Activated gamma-delta T cell treated with anti-CD3 and anti-CD28 coated beads, Interleukin-2, amount 50 U/mL, for 16 hours (primary cell): Measurements from ENCODE around the gene PRSS21.

Source experiments
- DNase-seq: peaks from one replicate; pipeline ENCODE4 v3.0.0-alpha.2; 2020; ENCODE audit warnings: low read depth

PRSS21 gene

DNA sequence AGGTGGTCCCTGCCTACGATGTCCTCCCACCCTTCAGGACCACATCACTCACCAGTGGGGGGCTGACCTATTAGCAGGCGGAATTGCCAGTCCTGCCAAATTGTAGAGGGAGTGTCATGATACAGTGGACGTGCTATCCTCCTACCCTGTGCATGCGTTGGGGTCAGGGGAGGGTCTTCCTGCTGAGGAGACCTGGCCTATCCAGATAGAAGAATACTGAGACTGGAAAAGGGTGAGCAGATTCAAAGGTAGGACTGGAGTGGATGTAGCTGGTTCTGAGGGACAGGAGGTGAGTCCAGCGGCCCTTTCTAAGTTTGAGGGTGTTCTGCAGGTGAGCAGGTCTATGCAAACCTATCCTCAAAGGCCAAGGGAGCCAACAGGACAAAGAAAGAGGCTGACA, 10.8 kb upstream of the PRSS21 start:
- no peak for DNase-seq

DNA sequence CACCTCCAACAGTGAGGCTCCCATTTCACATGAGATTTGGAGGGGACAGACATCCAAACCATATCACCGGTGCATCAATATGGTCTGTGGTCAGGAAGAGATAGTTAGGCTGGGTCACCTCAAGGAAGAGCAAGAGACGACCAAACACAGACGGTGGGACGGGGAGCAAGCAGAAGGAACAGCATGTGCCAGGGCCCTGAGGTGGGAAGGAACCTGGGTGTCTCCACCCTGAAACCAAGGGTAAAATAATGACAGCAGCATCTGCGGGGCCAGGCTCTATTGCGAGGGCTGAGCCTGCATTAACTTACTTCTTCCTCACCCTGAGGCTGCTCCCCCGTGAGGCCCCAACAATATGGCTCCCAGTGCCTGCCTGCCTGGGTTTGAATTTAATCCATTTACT, 8.9 kb upstream of the PRSS21 start:
- DNase-seq, result no peak

DNA sequence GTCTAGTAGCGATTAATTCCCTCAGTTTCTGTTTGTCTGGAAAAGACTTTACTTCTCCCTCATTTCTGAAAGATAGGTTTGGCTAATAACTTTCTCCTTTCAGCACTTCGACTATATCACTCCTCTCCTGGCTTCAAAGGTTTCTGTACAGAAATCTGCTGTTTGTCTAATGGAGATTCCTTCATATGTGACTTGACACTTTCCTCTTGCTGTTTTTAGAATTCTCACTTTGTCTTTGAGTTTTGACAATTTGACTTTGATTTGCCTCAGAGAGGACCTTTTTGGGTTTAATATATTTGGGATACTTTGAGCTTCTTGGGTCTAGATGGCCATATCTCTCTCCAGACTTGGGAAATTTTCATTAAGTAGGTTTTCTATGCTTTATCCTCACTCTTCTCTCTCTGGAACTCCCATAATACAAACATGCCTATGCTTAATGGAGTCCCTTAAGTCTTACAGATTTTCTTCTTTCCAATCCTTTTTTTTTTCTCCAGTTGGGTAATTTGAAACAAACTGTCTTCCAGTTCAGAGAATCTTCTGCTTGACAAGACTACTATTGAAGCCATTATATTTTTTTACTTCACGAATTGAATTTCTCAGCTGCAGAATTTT, 7.8 kb upstream of the PRSS21 start:
- no peak for DNase-seq

DNA sequence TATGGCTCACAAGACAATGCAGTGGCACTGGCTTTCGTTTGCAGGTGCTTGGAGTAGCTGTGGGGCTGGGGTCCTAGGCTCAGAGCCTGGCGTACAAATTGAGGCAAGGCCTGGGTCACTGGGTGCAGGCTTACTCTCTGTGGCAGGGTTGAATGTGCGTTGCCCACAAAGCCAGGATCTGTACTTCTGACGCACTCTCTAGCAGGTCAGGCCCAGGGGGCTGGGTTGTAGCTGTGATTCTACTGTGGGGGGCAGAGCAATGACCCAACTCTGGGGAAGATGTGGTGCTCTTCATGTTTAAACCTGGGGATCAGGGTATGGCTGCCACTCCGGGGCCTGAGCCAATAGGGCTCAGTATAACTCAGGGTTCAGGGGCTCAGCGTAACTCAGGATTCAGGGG, 6.4 kb upstream of the PRSS21 start:
- no peak for DNase-seq

DNA sequence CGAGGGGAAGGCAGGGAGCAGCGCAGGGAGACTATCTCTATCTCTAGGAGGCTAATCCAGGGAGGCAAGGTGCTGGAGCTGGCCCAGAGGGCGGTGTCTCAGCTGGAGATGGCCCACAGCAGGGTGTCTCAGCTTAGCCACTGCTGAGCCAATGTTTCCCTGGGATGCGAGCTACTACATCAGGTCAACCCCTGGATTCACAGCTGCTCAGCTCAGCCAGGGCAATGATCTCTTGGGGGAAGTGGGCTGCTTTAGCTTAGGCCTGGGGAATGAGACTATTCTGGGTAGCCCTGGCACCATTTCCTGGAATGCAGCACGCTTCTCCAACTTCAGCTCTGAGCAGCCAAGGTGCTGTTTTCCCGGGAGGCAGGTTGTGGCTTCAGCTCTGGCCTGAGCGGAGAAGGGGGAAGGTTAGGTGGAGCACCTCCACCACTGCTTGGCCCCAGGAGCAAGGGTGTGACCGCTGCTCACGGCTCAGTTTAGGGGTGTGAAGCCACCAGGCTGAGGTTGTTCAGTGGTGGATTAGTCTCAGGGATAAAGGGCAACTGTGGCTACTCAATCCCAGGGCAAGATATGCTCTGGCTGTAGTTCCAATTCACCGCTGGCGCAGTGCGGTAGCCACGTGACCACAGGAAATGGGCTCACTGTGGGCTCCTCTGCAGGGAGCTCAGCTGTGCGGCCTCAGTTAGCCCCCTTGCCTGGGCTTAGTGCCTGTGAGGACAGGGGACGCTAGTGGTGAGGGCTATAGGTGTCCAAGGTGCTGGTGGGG, 5.2 kb upstream of the PRSS21 start:
- DNase-seq, result no peak

DNA sequence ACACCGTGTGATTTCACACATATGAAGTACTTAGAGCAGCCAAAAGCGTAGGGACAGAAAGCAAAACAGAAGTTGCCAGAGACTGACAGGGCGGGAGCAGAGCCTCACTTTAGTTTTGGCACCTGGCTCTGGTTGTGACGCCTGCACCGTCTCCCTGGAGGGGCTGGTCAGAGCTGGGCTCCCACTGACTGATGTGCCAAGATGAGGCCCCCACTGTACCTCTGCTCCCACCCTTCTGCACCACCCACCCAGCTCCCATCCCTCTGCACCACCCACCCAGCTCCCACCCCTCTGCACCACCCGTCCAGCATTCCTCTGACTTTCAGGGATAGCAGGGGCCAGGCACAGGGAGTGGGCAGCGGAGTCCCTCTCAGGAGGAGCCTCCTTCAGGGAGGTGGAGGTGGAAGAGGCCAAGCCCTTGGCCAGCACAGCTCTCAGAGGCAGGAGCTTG, 3.2 kb upstream of the PRSS21 start:
- no peak for DNase-seq

DNA sequence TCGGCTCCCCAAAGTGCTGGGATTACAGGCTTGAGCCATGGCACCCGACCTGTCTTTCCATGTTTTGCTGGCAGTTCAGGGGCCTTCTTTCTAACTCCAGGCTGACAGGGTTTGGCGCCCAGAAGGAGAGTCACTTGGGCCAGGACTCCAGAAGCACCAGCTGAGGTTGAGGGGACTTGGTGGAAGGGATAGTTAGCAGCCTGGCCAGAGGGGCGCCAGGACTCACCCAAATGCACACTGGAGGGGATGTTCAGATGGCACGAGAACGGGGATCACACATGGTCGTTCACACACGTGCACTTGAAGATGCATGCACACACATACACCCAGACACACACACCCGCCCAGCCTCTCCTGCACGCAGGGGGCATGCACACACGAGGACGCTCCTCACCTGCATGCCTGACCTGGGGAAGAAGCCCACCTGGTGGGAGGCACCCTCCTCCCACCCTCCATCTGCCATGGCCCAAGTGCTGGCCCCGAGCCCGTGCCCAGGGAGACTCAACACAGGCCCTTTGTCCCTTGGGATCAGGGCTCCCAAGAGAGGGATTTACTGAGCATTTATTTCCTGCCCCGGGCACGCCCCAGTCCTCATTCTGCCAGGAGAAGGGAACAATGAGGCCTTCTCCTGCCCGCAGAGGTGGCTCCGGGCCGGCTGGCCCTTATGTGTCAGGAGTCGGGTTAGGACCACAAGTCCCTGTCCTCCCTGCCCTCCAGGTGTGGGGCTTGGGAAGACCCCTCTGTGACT, 2.3 kb upstream of the PRSS21 start:
- no peak for DNase-seq

DNA sequence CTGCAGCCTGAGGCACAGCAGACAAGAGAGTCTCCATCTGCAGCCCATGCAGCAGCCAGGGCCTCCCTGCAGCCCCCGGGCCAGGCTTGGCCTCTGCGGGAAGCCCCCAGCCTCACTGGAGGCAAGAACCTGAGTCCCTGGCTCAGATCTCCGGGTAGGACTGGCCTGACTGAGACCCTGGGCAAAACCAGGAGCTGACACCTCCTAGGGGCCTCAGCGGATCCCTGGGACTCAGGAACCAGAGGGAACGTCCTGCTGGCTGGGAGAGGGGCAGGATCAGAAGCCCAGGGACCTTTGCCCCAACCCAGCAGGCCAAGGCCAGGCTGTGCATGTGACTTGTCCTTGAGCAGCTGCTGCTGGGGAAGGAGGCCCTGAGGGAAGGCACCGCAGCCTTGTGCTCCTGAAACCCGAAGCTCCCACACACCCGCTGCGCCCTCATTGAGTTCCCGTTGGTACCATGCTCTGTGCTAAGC, 1.7 kb upstream of the PRSS21 start:
- DNase-seq, result no peak

DNA sequence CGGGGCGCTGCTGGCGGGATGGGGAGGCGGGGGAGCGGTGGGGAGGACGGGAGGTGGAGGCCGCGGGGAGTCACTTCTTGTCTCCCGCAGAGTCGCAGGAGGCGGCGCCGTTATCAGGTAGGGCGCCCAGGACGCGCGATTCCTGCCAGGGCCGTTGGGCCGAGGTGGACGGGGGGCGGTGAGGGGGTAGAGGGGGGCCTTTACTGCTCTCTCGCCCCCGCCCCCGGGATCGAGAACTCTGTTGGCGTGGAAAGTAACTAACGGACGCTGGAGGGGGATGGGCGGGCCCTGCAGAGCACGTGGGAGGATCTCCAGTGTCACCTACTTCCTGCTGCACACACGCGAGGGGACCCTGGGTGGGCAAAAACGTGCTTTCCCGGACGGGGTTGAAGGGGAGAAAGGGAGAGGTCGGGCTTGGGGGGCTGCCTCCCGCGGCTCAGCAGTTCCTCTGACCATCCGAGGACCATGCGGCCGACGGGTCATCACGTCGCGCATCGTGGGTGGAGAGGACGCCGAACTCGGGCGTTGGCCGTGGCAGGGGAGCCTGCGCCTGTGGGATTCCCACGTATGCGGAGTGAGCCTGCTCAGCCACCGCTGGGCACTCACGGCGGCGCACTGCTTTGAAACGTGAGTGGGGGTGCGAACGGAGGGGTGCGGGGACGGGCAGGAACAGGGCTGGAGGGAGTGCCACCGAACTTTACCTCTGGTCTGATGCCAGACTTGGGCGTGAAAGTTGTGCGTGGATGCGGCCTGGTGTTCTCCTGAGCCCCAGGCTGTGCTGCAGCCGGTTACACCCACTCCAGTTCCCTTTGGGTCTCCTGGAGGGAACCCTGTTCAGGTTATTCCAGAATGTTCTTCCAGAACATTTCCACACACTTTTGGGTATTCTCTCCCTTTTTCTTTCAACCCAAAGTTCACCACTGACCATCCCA, 569 bp downstream of the PRSS21 start:
- DNase-seq, result no peak

DNA sequence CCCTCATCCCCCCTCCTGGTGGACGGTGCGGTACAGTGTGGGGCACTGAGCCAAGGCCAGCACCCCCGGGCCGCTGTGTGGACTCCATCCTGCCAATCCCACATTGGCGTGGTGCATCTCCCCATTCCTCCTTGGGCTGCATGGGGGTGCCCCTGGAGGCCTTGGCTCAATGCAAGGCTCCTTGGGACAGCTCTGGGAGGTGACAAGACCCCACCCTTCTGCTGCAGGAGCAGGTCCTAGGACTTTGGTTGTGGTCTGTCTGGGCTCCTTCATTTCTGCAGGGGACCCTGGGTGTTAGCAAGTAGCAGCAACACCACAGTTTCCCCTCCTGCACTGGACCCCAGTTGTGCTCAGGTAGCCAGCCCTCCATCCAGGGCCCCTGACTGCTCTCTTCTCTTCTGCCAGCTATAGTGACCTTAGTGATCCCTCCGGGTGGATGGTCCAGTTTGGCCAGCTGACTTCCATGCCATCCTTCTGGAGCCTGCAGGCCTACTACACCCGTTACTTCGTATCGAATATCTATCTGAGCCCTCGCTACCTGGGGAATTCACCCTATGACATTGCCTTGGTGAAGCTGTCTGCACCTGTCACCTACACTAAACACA, 1.3 kb downstream of the PRSS21 start:
- DNase-seq, result no peak

DNA sequence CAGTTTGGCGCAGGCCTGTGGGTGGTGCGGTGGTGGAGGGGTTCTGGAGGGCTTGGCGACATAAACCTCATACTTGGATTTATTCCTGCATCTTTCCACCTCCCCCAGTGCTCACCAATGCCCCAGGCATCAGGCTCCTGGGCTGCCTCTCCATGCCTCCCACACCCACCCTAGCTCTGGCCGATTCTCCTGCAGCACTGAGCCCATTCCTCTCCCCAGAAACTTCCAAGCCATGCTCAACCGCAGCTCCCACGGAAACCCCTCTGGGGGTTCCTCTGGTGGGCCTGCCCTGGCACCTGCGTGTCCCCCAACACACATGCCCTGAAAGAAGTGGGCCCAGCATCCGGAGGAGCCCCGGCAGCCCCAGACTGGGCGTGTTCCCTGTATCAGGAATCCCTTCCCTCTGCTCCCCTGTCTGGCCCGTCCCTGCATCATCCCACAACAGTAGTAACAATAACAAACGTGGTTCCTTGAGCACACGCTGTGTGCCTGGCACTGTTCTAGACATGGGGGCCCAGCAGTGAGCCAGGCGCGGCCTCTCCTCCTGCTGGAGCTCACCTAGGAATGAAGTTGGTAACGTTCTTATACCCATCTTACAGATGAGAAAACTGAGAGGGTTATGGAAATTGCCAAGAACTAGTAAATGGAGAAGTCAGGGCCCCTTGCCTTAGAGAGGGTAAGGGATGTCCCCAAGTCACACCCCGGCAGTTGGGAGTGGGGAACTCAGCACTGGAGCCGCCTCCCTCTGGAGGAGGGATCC, 2.3 kb downstream of the PRSS21 start:
- no peak for DNase-seq

DNA sequence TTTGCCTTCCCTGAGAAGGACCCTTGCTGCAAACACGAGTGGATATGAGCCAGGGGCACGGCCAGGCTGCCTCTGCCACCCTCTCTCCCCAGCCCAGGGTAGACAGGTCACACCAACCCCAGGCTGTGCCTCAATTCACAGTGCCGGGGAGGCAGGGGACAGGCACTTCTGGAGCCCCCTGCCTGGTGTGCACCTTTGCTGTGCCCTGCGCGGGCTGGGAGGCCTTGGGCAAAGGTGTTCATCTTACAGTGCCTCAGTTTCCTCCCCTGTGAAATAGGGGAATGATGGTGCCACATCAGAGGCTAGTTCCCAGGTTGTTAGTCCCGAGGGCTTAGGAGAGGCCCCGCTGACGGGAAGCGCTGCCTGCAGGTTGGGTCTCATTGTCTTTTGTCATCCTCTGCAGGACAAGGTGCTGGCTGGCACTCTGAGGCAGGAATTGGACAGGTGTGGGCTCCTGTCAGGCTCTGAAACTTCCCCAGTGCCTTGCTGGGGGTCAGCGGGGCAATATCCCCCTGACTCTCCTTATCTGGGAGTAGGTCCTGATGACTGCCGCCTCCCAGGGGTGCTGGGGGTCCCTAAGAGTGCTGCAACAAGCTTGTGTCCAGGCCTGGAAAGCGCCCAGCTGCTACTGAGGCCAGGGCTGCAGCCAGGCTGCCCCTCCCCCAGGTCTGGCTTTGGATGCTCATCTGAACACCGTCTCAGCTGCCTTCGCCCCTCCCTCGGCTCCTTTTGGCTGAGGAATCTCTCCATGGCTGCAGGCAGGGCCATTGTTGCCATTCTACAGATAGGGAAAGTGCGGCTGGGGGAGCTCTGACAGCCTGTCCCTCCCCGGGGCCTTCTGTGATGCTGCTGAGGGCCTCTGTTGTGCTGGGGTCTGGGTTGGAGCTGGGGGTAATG, 3.1 kb downstream of the PRSS21 start:
- no peak for DNase-seq

DNA sequence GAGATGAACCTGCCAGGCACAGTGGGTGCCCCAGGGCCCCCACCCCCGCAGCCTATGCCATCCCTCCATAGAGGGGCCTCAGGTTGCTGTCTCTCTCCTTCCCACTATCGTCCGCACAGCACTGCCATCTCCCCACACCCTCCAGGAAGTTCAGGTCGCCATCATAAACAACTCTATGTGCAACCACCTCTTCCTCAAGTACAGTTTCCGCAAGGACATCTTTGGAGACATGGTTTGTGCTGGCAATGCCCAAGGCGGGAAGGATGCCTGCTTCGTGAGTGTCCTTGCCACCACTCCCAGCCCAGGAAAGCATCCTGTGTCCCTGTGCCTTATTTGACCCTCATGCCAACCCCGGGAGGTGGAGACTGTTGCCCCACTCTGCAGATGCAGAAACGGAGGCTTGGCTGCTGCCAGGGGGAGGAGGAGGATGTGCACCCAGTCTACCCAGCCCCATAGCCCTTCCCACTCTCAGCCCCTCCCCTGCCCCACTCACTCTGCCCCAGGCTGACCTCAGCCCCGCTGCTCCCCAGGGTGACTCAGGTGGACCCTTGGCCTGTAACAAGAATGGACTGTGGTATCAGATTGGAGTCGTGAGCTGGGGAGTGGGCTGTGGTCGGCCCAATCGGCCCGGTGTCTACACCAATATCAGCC, 3.9 kb downstream of the PRSS21 start:
- DNase-seq, result no peak

DNA sequence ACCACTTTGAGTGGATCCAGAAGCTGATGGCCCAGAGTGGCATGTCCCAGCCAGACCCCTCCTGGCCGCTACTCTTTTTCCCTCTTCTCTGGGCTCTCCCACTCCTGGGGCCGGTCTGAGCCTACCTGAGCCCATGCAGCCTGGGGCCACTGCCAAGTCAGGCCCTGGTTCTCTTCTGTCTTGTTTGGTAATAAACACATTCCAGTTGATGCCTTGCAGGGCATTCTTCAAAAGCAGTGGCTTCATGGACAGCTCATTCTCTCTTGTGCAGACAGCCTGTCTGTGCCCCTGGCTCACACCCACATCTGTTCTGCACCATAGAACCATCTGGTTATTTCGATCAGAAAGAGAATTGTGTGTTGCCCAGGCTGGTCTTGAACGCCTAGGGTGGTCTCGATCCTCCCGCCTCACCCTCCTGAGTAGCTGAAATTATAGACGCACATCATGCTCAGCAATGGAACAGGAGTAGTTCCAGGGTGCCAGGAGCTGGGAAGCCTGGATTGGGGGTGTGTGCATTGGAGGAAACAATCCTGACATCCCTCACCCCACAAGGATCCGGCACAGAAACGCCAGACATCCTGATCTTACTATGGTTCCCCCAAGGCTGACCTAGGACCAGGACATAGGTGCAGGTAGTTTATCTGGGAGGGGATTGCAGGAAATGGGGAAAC, 4.6 kb downstream of the PRSS21 start:
- DNase-seq, result no peak

DNA sequence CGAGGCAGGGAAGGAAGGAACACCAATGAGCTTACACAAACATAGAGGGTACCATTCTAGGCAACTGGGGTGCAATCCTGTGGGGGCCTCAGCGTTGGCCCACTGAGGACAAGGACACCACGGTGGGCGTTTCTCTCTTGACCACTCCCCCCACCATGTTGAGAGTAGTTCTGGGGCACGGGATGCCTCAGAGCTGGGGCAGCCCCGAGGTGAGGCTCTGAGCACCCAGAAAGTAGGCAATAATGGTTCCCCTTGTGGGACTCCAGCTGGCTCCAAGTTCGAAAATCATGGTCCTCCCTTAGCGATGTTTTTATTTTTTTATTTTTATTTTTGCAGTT, 5.1 kb downstream of the PRSS21 start:
- DNase-seq, result no peak

DNA sequence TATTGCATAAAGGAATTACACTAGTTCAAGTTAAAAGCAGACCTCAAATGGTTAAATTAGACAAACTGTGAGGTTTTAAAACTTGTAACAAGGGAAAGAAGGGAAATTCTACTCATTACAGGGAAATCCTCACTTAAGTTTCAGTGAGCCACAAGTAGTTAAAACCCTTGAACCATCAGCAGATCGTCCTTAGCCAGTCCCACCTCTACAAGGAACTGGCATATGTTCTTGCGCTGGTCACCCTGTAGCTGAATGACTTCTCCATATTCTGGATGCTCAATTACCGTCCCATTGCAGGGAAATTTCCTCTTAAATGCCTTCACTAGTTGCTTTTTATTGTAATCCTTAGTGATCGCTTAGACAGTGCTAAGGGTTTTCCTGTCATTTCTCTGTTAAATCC, 5.5 kb downstream of the PRSS21 start:
- DNase-seq, result no peak

DNA sequence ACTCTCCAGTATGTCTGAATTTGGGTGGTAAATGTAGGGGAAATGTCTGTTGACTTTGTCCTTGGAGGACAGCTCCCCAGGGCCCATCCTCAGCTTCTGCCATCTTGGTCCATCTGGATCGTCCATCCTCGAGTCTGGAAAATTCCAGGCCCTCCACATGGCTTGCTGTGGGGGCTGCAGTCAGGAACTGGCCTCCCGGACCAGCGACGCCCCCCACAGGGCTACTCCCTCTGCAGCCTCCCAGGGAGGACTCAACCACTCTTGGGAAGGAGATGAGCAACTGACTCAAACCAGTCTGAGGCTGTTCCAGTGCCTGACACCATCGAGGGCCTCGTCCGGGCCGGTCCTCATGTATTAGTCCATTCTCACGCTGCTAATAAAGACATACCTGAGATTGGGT, 7.6 kb downstream of the PRSS21 start:
- DNase-seq, result no peak

DNA sequence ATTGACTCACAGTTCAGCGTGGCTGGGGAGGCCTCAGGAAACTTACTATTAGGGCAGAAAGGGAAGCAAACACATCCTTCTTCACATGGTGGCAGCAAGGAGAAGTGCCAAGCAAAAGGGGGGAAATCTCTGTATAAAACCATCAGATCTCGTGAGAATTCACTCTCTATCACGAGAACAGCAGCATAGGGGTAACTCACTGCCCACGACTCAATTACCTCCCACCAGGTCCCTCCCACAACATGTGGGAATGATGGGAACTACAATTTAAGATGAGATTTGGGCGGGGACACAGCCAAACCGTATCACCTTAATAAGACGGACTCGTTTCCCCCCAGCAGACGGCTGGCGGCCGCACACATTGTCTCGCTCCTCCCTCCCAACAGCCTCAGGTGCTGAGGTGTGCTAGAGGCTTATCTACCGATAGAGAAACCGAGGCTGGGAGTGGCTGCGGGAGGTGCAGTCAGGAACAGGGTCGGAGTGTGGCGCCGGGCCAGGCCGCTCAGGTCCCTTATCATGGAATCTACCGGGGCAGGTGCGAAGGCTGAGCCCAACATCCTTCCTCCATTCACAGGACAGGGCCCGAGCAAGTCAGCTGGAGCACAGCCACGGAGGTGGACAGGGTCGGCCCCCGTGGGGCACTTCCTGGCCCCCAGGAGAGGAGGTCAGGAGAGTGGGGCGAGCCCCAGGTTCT, 8.2 kb downstream of the PRSS21 start:
- no peak for DNase-seq
